Measurements from ENCODE around the gene AGT.
"Not testable (repeated sequence)": the region's sequence is repeated elsewhere in the genome, so short reads cannot be mapped to it uniquely, and the experiment has no call there.

The AGT gene

GRCh38 chr1:230744382-230744781 lies 30.5 kb upstream of the AGT start:
- no peak for DNase-seq (ENCODE audit: low read depth in 1 of 2, low spot score in 1 of 2)

GRCh38 chr1:230743899-230744298 lies 30.0 kb upstream of the AGT start:
- DNase-seq (ENCODE audit: low read depth in 1 of 2, low spot score in 1 of 2): no peak

- DNase-seq (ENCODE audit: low read depth in 1 of 2, low spot score in 1 of 2): no peak
Observed at GRCh38 chr1:230739564-230740290, 25.8 kb upstream of the AGT start.

GRCh38 chr1:230737622-230738262 lies 23.8 kb upstream of the AGT start:
- no peak for DNase-seq (ENCODE audit: low read depth in 1 of 2, low spot score in 1 of 2)

- DNase-seq (ENCODE audit: low read depth in 1 of 2, low spot score in 1 of 2): no peak
Observed at GRCh38 chr1:230735447-230735846, 21.5 kb upstream of the AGT start.

GRCh38 chr1:230730977-230731376 lies 17.1 kb upstream of the AGT start:
- DNase-seq (ENCODE audit: low read depth in 1 of 2, low spot score in 1 of 2): no peak

GRCh38 chr1:230728710-230729392 lies 14.9 kb upstream of the AGT start:
- DNase-seq (ENCODE audit: low read depth in 1 of 2, low spot score in 1 of 2): no peak

- DNase-seq (ENCODE audit: low read depth in 1 of 2, low spot score in 1 of 2): no peak
Observed at GRCh38 chr1:230725256-230726012, 11.5 kb upstream of the AGT start.

- DNase-seq (ENCODE audit: low read depth in 1 of 2, low spot score in 1 of 2): not testable (repeated sequence)
Observed at GRCh38 chr1:230721849-230722522, 8.1 kb upstream of the AGT start.

- no peak for DNase-seq (ENCODE audit: low read depth in 1 of 2, low spot score in 1 of 2)
Observed at GRCh38 chr1:230717251-230717650, 3.3 kb upstream of the AGT start.

GRCh38 chr1:230716453-230716852 lies 2.5 kb upstream of the AGT start:
- DNase-seq (ENCODE audit: low read depth in 1 of 2, low spot score in 1 of 2): not testable (repeated sequence)

GRCh38 chr1:230715510-230715909 lies 1.6 kb upstream of the AGT start:
- no peak for DNase-seq (ENCODE audit: low read depth in 1 of 2, low spot score in 1 of 2)

- no peak for DNase-seq (ENCODE audit: low read depth in 1 of 2, low spot score in 1 of 2)
Observed at GRCh38 chr1:230713547-230713914, 391 bp downstream of the AGT start.

GRCh38 chr1:230713138-230713537 lies 784 bp downstream of the AGT start:
- DNase-seq (ENCODE audit: low read depth in 1 of 2, low spot score in 1 of 2): no peak

- no peak for DNase-seq (ENCODE audit: low read depth in 1 of 2, low spot score in 1 of 2)
Observed at GRCh38 chr1:230712470-230712942, 1.4 kb downstream of the AGT start.

- no peak for DNase-seq (ENCODE audit: low read depth in 1 of 2, low spot score in 1 of 2)
Observed at GRCh38 chr1:230711245-230711644, 2.7 kb downstream of the AGT start.

GRCh38 chr1:230710543-230710904 lies 3.4 kb downstream of the AGT start:
- DNase-seq (ENCODE audit: low read depth in 1 of 2, low spot score in 1 of 2): no peak

GRCh38 chr1:230709619-230710542 lies 4.0 kb downstream of the AGT start:
- DNase-seq (ENCODE audit: low read depth in 1 of 2, low spot score in 1 of 2): no peak

- DNase-seq (ENCODE audit: low read depth in 1 of 2, low spot score in 1 of 2): no peak
Observed at GRCh38 chr1:230708631-230709580, 5.0 kb downstream of the AGT start.
